NCI-H82 (cell line): ENCODE measurements around the gene ORM1.

Experiments used
- DNase-seq: peaks from one replicate; lab custom pipeline; 2025; lab: John Stamatoyannopoulos, UW

The ORM1 gene

DNA sequence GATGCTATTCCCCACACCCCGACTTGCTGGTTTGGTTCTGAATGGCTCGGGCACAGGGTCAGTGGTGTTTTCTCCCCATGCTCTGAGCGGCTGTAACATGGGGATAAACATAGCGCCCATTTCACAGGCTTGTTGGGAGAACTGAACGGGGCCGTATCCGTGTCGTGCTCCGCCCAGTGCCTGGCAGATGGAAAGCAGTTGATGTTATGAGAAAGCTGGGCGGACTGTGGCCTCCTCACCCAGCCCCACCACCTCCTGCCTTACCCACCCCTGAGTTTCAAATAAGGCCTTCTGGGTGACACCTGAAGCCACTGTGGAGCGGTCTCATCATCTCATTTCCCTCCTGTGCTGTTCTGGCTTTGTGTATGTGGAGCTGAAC is 21.3 kb downstream of the ORM1 start:
- no peak for DNase-seq

- no peak for DNase-seq
These were observed 21.8 kb downstream of the ORM1 start for GRCh38 chr9:114344692-114345091.

DNA sequence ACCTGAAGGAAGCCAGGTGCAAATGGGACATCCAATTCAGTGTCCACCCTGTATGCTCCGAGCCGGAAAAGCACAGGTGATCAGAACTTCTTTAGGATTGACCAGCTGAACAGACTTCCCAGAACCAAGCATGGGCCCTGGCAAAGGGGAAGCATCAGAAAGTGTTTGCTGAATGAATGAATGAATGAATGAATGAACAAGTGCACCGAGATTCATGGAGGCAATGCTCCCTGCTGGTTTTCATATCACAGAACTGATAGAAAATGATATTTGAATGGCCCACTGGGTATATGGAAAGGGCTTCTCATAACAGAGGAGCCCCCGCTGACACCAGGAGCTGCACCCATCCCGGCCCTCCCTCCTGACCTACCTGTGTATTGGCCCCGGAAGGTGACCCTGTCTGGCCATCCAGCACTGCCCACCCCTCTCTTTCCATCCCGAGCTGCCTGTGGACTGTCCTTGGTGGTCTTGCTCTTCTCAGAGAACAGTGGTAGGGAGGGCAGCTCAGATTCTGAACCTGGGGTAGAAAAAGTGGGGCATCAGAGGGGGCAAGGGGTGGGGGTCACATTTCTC is 22.7 kb downstream of the ORM1 start:
- DNase-seq, result no peak

DNA sequence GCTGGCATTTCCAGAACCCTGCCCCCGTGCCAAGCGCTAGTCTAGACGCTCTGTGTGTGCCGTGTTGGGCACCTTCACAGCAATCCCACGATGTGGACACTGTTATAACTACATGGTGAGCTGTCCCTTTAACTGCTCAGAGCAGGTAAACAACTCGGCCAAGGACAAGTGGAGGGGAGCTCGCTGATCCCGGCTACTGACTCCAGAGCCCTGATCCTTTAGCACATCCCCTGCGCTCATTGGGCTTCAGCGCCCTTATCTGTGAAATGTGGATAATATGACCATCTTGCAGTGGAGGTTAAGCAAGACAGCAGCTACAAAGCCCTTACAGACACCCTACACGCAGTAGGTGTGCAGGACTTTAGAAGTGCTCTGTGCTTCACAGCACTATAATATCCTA is 23.2 kb downstream of the ORM1 start:
- peak; percentile 19 for DNase-seq

- no peak for DNase-seq
These were observed 24.8 kb downstream of the ORM1 start for GRCh38 chr9:114347675-114348074.

DNA sequence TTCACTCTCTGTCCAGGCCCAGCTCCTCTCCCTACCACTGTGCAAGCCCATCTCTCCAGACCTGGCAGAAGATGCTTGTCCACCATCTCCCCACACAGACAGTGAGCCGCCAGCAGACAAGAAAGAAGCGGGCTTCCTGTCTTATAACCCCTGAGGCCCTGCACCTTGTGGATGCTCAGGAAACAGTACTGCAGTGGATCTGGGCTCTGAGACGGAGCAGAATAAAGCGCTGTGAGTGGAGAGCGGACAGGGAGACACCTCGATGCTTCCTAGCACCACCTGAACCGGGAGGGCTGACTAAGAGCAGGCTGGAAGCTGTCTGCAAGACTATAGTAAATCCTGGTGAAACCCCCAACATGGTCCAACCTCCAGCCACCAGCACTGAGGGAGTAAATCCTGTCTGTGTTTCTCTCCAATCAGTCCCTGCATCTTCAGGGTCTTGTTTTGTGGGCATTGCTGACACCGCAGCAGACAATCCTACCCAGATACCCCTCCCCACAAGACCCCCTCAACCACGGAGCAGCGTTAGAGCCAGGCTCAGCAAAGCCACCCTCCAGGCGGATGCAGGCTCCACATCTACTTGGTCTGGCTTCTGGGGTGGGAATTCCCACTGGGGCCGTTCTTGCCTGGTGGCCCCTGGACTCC is 25.5 kb downstream of the ORM1 start:
- DNase-seq, result no peak

DNA sequence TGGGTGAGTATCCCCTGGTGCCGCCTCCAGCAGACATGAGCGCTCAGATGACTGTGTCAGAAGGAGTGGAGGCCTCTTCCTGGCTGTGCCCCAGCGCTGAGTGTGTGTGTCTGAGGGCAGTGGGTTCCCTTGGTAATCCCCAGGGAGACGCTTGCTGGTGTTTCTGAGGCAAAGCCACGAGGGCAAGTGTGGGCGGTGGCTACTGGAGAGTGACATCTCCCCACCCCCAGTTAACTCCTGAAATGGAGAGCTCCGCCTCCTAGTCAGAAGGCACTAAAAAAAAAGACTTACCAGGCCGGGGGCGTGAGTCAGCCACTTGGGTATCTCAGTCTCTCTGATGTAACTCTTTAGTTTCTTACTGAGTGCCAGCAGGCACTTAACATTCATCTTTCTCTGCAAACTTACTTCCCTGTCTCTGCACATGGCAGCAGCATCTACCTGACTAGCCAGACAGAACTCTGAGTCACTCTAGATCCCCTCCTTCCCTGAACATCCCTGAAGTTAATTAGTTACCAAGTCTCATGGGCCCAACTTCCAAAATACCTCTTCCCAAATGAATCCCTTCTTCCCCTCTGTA is 26.1 kb downstream of the ORM1 start:
- DNase-seq, result peak; percentile 91

DNA sequence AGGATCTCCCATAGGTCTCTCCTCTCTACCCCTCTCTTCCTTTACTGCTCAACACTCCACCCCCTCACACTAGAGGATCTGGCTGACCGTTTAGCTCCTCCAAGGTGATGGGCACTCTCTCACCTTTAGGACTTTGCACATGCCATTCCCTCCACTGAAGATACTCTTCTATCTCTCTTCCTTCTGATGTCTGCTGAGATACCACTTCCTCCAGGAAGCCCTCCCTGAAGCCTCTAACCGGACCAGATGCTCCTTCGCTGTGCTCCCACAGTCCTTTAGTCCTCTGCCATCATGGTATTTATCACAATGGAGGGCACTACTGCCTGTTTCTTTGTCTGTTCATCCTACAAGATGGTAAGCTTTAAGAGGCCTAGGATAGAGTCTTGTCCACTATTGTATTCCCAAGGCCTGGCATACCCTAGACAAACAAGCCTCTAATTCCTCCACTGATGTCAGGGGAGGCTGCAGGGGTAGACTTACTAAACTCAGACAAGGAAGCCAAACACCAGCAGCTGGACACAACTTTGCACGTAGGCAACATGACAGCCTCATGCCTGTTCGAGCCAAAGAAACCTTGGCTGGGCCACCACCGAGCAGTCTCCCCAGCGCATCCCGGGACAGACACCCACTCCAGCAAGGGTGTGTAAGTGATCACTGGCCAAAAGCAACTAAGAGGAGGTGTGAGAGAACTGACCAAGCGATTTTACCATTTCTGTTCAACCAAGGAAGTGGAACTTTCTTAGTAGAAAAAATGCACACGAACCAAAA is 27.0 kb downstream of the ORM1 start:
- DNase-seq, result no peak

DNA sequence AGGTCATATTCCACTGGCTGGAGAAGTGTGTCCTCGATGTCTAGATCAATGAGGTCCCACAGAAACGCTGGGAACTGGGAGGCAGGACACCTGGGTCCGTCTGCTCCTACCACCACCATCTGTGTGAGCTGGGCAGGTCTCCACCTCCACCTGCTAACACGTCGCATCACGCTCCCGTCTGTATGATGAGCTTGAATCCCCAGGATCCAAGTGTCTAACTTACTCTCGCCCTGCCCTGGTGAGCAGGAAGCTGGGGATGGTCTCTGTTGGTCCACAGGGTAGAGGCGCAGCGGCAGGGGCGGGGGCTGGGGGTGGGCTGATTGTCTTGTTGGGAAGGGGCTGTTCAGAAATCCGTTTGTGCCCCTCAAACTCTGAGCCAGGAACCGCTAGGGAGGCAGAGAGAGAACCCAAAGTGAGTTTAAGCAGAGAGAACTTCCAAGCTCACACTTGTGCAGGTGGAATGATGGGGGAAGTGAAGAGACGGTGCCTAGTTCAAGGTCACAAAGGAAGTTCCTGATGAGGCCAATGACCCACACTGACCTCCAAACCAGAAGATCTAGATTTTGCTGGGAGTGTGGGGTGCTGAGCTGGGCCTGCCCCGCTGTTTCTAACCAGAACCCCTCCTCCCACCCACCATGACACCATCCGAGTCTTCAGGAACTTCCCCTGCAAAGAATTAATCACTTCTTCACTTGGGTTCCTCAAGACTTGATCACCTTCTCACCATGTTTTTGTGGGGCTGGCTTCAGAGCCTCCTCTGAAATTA is 27.9 kb downstream of the ORM1 start:
- DNase-seq, result no peak

- no peak for DNase-seq
These were observed 29.0 kb downstream of the ORM1 start for GRCh38 chr9:114351932-114352331.

- DNase-seq, result no peak
These were observed 32.9 kb downstream of the ORM1 start for GRCh38 chr9:114355821-114356220.

- no peak for DNase-seq
These were observed 33.9 kb downstream of the ORM1 start for GRCh38 chr9:114356792-114357191.

DNA sequence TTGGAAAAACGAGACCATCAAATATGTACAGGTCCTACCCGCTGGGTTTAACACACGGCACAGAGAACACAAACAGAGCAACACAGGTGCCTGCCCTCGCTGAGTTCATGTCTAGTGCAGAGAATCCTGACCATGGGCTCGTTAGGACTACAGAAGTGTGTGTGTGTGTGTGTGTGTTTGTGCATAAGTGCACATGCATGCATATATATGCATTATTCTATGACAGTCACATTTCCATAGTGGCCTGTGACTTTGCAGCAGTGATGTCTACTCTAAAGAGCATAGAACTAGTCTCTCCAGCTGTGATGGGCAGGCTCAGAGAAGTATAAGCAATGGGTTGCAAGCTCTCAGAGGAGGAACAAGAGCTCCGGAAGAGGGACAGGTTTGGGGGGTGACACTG is 34.5 kb downstream of the ORM1 start:
- DNase-seq, result no peak

DNA sequence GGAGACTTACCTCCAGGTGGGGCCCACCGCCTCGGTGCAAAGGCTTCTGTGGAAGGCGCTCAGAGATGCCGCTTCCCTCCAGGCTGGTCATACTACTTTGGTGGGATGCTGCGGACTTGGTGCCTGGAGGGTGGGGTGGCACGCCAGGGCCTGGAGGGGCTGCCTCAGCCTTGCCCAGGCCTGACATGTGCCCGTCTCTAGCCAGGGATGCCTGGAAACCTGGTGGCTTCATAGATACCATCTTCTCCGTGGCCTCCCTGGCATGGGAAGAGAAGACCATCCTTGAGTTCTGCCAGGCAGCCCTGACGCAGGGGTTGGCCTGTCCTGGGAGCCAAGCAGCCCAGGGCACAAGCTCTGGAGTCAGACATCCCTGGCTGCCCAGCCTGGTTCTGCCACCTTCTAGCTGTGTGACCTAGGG is 35.0 kb downstream of the ORM1 start:
- DNase-seq, result no peak

GRCh38 chr9:114359801-114360200 is 36.9 kb downstream of the ORM1 start:
- no peak for DNase-seq

DNA sequence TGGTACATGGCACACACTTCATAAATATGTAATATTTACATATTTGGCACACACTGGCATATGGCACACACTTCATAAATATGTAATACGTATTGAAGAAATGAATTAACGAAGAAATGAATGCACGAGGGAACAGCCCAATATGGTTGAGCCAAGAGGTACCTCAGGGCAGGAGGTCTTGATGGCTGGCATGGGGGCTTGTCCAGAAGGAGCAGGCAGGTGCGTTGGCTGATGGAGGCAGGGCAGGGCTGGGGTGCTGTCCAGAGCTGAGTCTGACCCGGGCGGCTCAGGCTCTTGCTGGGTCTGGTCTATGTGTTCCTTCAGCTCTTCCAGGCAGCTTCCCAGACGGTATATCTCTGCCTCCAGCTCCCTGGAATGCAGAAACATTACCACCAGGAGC is 38.6 kb downstream of the ORM1 start:
- DNase-seq, result no peak

- DNase-seq, result no peak
These were observed 39.5 kb downstream of the ORM1 start for GRCh38 chr9:114362394-114362793.

DNA sequence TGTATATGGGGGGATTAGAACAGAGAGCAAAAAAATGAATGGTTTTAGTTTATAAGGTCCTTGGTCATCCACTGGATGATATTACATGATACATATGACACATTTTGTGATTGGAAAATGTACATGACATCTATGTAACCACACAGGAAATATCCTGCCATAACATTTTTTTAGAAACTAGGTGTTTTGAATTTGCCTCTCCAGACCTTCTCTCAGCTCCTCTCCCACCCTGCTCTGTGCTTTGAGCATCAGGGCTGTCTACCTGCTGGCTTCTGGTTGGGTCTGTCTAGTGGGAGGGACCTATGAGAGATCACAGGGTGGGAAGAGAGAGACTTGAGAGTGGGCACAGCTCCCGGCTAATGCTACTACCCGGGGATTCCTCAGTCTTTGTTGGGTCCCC is 40.5 kb downstream of the ORM1 start:
- DNase-seq, result no peak

GRCh38 chr9:114364134-114365041 is 41.5 kb downstream of the ORM1 start:
- no peak for DNase-seq

DNA sequence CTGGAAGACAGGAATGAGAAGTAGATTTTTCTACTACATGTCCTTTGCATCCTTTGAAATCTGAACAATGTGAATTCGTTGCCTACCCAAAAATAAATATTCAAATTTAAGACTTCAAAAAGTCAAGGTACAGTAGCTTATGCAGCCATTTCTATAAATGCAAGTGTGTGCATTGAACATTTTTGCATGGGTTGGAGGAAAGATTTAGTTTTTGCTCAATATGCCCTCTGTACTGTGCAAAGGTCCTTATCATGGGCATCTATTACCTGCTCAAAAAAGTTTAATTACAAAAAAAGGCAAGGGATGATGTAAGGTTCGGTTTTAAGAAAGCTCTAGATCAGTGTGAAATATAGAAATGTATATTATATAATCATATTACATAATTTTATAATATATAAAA is 42.3 kb downstream of the ORM1 start:
- DNase-seq, result no peak
